Measurements from ENCODE around the gene KCNQ1.

The KCNQ1 gene

GRCh38 chr11:2653930-2654739 lies 209.3 kb downstream of the KCNQ1 start:
- ATAC-seq (ENCODE audit: insufficient read depth, low read depth), result no peak
- Histone ChIP-seq H3K9me3 (ENCODE audit: insufficient read depth, low read length, severe bottlenecking) (peaks cover 16% of the 10 kb centered on the region), H4K20me1 (ENCODE audit: insufficient read depth, low read length) (no peaks in the 10 kb centered on the region), H3K4me1 (ENCODE audit: insufficient read depth, low read length) (no peaks in the 10 kb centered on the region), H3K27ac (ENCODE audit: low read length) (no peak overlapping the region), H2AFZ (ENCODE audit: low read depth, low read length) (no peak overlapping the region), H3K9ac (ENCODE audit: low read depth, low read length) (no peak overlapping the region), H3K36me3 (ENCODE audit: insufficient read depth, low read length) (no peaks in the 10 kb centered on the region), H3K27me3 (ENCODE audit: insufficient read depth, low read length, poor library complexity) (peaks cover 4% of the 10 kb centered on the region), H3K4me2 (ENCODE audit: insufficient read depth, low read length) (no peak overlapping the region), H3K4me3 (ENCODE audit: low read depth in 1 of 2, low read length in 2 of 2) (no peak overlapping the region), H3K79me2 (ENCODE audit: insufficient read depth, low read length) (no peaks in the 10 kb centered on the region)
- no peak for TF ChIP-seq EZH2 (IDR thresholded peaks at IDR 0.05; ENCODE audit: borderline replicate concordance, low read depth, low read length, severe bottlenecking)
- TF ChIP-seq CTCF (IDR thresholded peaks at IDR 0.05; ENCODE audit: borderline replicate concordance, extremely low read depth, low read length, poor library complexity, severe bottlenecking), result no peak
- DNase-seq, result no peak

GRCh38 chr11:2655016-2655719 lies 210.4 kb downstream of the KCNQ1 start:
- no peak for ATAC-seq (ENCODE audit: insufficient read depth, low read depth)
- Histone ChIP-seq H3K4me2 (ENCODE audit: insufficient read depth, low read length) (no peak overlapping the region), H3K4me1 (ENCODE audit: insufficient read depth, low read length) (no peaks in the 10 kb centered on the region), H4K20me1 (ENCODE audit: insufficient read depth, low read length) (no peaks in the 10 kb centered on the region), H3K79me2 (ENCODE audit: insufficient read depth, low read length) (no peaks in the 10 kb centered on the region), H3K27me3 (ENCODE audit: insufficient read depth, low read length, poor library complexity) (peaks cover 4% of the 10 kb centered on the region), H3K9ac (ENCODE audit: low read depth, low read length) (no peak overlapping the region), H2AFZ (ENCODE audit: low read depth, low read length) (no peak overlapping the region), H3K4me3 (ENCODE audit: low read depth in 1 of 2, low read length in 2 of 2) (no peak overlapping the region), H3K9me3 (ENCODE audit: insufficient read depth, low read length, severe bottlenecking) (peaks cover 9% of the 10 kb centered on the region), H3K36me3 (ENCODE audit: insufficient read depth, low read length) (no peaks in the 10 kb centered on the region), H3K27ac (ENCODE audit: low read length) (no peak overlapping the region)
- TF ChIP-seq EZH2 (IDR thresholded peaks at IDR 0.05; ENCODE audit: borderline replicate concordance, low read depth, low read length, severe bottlenecking) (no peak), CTCF (IDR thresholded peaks at IDR 0.05; ENCODE audit: borderline replicate concordance, extremely low read depth, low read length, poor library complexity, severe bottlenecking) (no peak)
- DNase-seq, result no peak

GRCh38 chr11:2655834-2656622 lies 211.2 kb downstream of the KCNQ1 start:
- no peaks in the 10 kb centered on the region for H3K36me3 ChIP-seq (ENCODE audit: insufficient read depth, low read length)
- no peaks in the 10 kb centered on the region for H4K20me1 ChIP-seq (ENCODE audit: insufficient read depth, low read length)
- H3K27ac ChIP-seq (ENCODE audit: low read length), result no peak overlapping the region
- no peaks in the 10 kb centered on the region for H3K79me2 ChIP-seq (ENCODE audit: insufficient read depth, low read length)
- H3K9ac ChIP-seq (ENCODE audit: low read depth, low read length), result no peak overlapping the region
- ATAC-seq (ENCODE audit: insufficient read depth, low read depth) (no peak), DNase-seq (no peak)
- H3K4me1 ChIP-seq (ENCODE audit: insufficient read depth, low read length), result no peaks in the 10 kb centered on the region
- H3K9me3 ChIP-seq (ENCODE audit: insufficient read depth, low read length, severe bottlenecking), result peaks cover 7% of the 10 kb centered on the region
- H3K4me2 ChIP-seq (ENCODE audit: insufficient read depth, low read length), result no peak overlapping the region
- H3K4me3 ChIP-seq (ENCODE audit: low read depth in 1 of 2, low read length in 2 of 2), result no peak overlapping the region
- H2AFZ ChIP-seq (ENCODE audit: low read depth, low read length), result no peak overlapping the region
- peaks cover 6% of the 10 kb centered on the region for H3K27me3 ChIP-seq (ENCODE audit: insufficient read depth, low read length, poor library complexity)
- TF ChIP-seq EZH2 (IDR thresholded peaks at IDR 0.05; ENCODE audit: borderline replicate concordance, low read depth, low read length, severe bottlenecking) (no peak), CTCF (IDR thresholded peaks at IDR 0.05; ENCODE audit: borderline replicate concordance, extremely low read depth, low read length, poor library complexity, severe bottlenecking) (no peak)
